ENCODE data around the gene PANK3. TPM values are rescaled to one million over a fixed set of nuclear protein-coding genes. Genes with fewer than 3 reads are reported as not detected.

PANK3 gene
- total RNA-seq, 1 experiment from 2014 or later = 79.7 TPM

- no TSS peak for BruUV-seq (replicated peaks)
- no peaks in the 10 kb centered on the region for H3K27me3 ChIP-seq (ENCODE audit: control insufficient read depth, insufficient read depth, low read length)
- in situ Hi-C loops (cut with HindIII; ENCODE audit: low pct_unique_long_range_greater_than_20kb, low sequenced_read_pairs) = no loop called here
- no peaks in the 10 kb centered on the region for H3K4me1 ChIP-seq (ENCODE audit: control insufficient read depth, insufficient read depth, low read length)
- H3K36me3 ChIP-seq (ENCODE audit: control insufficient read depth, insufficient read depth, low read length) = no peaks in the 10 kb centered on the region
- intact Hi-C loops (cut with micrococcal nuclease; ENCODE audit: unreplicated experiment) = no loop called here
- DNase-seq (ENCODE audit: low read depth, low spot score) = no peak
- CTCF ChIA-PET = no interaction called here
- peak within 1 kb of the TSS; percentile 74; the same call in 1 of the 2 replicates for H3K27ac ChIP-seq (ENCODE audit: low read length)
- H3K9me3 ChIP-seq (ENCODE audit: control insufficient read depth, insufficient read depth, low read depth, low read length) = no peaks in the 10 kb centered on the region
- POLR2A ChIA-PET = no interaction called here
- TF ChIP-seq CTCF (IDR thresholded peaks at IDR 0.05) (no peak), POLR2AphosphoS5 (IDR thresholded peaks at IDR 0.05; ENCODE audit: low read depth, low read length) (no peak), TCF7L2 (IDR thresholded peaks at IDR 0.05; ENCODE audit: low read depth, low read length) (no peak), SIN3A (IDR thresholded peaks at IDR 0.05; ENCODE audit: borderline replicate concordance, insufficient read depth, low read depth, low read length) (no peak)
- TF ChIP-seq, protein P1, sequence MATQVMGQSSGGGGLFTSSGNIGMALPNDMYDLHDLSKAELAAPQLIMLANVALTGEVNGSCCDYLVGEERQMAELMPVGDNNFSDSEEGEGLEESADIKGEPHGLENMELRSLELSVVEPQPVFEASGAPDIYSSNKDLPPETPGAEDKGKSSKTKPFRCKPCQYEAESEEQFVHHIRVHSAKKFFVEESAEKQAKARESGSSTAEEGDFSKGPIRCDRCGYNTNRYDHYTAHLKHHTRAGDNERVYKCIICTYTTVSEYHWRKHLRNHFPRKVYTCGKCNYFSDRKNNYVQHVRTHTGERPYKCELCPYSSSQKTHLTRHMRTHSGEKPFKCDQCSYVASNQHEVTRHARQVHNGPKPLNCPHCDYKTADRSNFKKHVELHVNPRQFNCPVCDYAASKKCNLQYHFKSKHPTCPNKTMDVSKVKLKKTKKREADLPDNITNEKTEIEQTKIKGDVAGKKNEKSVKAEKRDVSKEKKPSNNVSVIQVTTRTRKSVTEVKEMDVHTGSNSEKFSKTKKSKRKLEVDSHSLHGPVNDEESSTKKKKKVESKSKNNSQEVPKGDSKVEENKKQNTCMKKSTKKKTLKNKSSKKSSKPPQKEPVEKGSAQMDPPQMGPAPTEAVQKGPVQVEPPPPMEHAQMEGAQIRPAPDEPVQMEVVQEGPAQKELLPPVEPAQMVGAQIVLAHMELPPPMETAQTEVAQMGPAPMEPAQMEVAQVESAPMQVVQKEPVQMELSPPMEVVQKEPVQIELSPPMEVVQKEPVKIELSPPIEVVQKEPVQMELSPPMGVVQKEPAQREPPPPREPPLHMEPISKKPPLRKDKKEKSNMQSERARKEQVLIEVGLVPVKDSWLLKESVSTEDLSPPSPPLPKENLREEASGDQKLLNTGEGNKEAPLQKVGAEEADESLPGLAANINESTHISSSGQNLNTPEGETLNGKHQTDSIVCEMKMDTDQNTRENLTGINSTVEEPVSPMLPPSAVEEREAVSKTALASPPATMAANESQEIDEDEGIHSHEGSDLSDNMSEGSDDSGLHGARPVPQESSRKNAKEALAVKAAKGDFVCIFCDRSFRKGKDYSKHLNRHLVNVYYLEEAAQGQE (IDR thresholded peaks at IDR 0.05; ENCODE audit: insufficient read depth in 1 of 2, low read depth in 2 of 2, low read length in 1 of 2) = peak; percentile 90 to 93
- H3K4me3 ChIP-seq (ENCODE audit: low read depth in 2 of 2, low read length in 2 of 2) = peak within 1 kb of the TSS; percentile 42 to 61
- ATAC-seq = peak; percentile 87
Observed at GRCh38 chr5:168528521-168529373, 50.4 kb downstream of the PANK3 start, which contains the start of gene FBLL1. Gene FBLL1, plus strand, starts transcription at chr5:168529305. Its CDS starts 200 bp downstream, at chr5:168529505.

- intact Hi-C loops (cut with micrococcal nuclease; ENCODE audit: unreplicated experiment) = no loop called here
Observed at GRCh38 chr5:168527756-168528295, 51.3 kb downstream of the PANK3 start.

More at GRCh38 chr5:168527756-168528295, 51.3 kb downstream of the PANK3 start:
- no peak for ATAC-seq
- Histone ChIP-seq H3K27ac (ENCODE audit: low read length) (no peak overlapping the region), H3K9me3 (ENCODE audit: control insufficient read depth, insufficient read depth, low read depth, low read length) (no peaks in the 10 kb centered on the region), H3K36me3 (ENCODE audit: control insufficient read depth, insufficient read depth, low read length) (no peaks in the 10 kb centered on the region), H3K27me3 (ENCODE audit: control insufficient read depth, insufficient read depth, low read length) (no peaks in the 10 kb centered on the region), H3K4me1 (ENCODE audit: control insufficient read depth, insufficient read depth, low read length) (no peaks in the 10 kb centered on the region), H3K4me3 (ENCODE audit: low read depth in 2 of 2, low read length in 2 of 2) (no peak overlapping the region)
- CTCF ChIA-PET = no interaction called here
- in situ Hi-C loops (cut with HindIII; ENCODE audit: low pct_unique_long_range_greater_than_20kb, low sequenced_read_pairs) = no loop called here
- POLR2A ChIA-PET = no interaction called here
- no peak for TF ChIP-seq TCF7L2 (IDR thresholded peaks at IDR 0.05; ENCODE audit: low read depth, low read length)
- no peak for TF ChIP-seq POLR2AphosphoS5 (IDR thresholded peaks at IDR 0.05; ENCODE audit: low read depth, low read length)
- no peak for TF ChIP-seq CTCF (IDR thresholded peaks at IDR 0.05)
- TF ChIP-seq SIN3A (IDR thresholded peaks at IDR 0.05; ENCODE audit: borderline replicate concordance, insufficient read depth, low read depth, low read length) = no peak
- TF ChIP-seq, protein P1 (IDR thresholded peaks at IDR 0.05; ENCODE audit: insufficient read depth in 1 of 2, low read depth in 2 of 2, low read length in 1 of 2) = no peak
- BruUV-seq (replicated peaks) = no TSS peak
- no peak for DNase-seq (ENCODE audit: low read depth, low spot score)
